IMR-90 (cell line): ENCODE results near the gene SIRT7. TPM values are rescaled to one million over a fixed set of nuclear protein-coding genes. Genes with fewer than 3 reads are reported as not detected.

Source experiments
- NFE2L2 ChIP-seq: fragments of 150-350 bp; IDR thresholded peaks from 2 replicates; pipeline ENCODE4 v1.6.1; 2016; ENCODE audit warnings: low read depth, mild to moderate bottlenecking, low read length
- RFX5 ChIP-seq: IDR thresholded peaks from 2 replicates; pipeline ENCODE4 v1.8.0; 2012; ENCODE audit warnings: low read depth, mild to moderate bottlenecking, low read length, moderate library complexity
- polyA plus RNA-seq, 3 experiments: library from polyadenylated mRNA; depleted of rRNA; stranded (reverse); fragments of >200 nt; gene quantifications; 2 replicates each; pipeline ENCODE4 v1.2.3, GENCODE V29; 2012; ENCODE audit warnings: low replicate concordance in 1 of 3
- total RNA-seq: library from RNA; depleted of rRNA; stranded (reverse); fragments of >200 nt; gene quantifications from 2 replicates; pipeline ENCODE4 v1.2.3, GENCODE V29; 2012

SIRT7 gene
- total and polyA plus RNA-seq, 2 of the 4 experiments (the other 2 are of a cell fraction): 14.5 to 19.8 TPM

DNA sequence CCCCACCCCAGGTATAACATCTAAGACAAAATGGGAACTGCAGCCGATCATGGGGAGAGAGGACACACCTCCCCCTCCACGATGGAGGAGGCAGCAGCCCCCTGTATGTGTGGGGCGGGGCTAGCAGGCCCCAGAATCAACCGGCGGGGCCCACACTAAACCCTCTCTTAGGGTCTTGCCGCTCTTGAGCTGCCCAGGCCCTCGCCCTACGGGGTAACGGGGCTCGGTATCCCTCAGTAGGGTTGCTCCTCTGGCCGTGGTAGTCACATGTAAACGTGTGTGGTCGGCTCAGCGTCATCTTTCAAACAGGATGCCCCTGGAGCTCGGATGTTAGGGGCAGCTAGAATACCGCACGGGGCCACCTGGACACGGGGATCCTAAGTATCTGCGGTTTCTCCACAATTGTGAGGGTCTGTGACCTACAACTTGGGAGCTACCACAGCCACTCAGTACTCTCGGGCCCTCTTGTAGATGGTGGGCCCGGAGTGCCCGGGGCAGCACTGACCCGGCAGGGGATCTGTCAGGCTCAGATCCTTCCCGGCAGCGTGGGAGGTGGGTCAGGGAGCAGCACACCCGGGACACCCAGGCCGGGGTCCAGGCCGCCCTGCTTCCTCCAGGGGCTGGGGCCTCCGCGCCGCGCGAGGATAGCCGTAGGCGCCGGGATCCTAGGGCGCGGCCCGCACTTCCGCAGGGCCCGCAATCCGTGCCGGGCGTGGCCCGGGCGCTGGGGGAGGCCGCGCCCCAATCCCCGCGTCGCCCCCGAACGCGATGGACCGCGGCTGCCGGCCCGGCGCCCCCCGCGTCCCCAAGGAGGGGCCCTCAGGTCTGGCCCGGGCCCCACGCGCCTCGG lies 47.6 kb downstream of the SIRT7 start (continued):
- no peak for TF ChIP-seq RFX5
- TF ChIP-seq NFE2L2: no peak
